Esophagus squamous epithelium (tissue), 5 donors: Measurements from ENCODE around the gene TOMM20. TPM values are rescaled to one million over a fixed set of nuclear protein-coding genes. Genes with fewer than 3 reads are reported as not detected.

Source experiments
- DNase-seq: peaks from one replicate; lab custom pipeline; 2025; lab: John Stamatoyannopoulos, UW
- H3K27ac ChIP-seq, 4 donors: fragments of 200-600 bp; sonication (generic); one replicate each; pipeline ENCODE4 v1.5.1; 2016 to 2019; ENCODE audit warnings: mild to moderate bottlenecking in 1 of 4
- H3K27me3 ChIP-seq, 4 donors: fragments of 200-600 bp; sonication (generic); 1 replicate in 3 of 4; 2 replicates in 1 of 4; pipeline versions ENCODE4 v1.5.1 to v1.6.0; 2017 to 2021; ENCODE audit warnings: antibody characterized with exemption in 1 of 4
- H3K36me3 ChIP-seq, 3 donors: fragments of 200-600 bp; sonication (generic); one replicate each; pipeline ENCODE4 v1.5.1; 2016 to 2019
- H3K4me1 ChIP-seq, 3 donors: fragments of 200-600 bp; sonication (generic); one replicate each; pipeline ENCODE4 v1.5.1; 2017 to 2019
- H3K4me3 ChIP-seq, 4 donors: fragments of 200-600 bp; sonication (generic); 1 replicate in 3 of 4; 2 replicates in 1 of 4; pipeline ENCODE4 v1.5.1; 2016 to 2019; ENCODE audit warnings: mild to moderate bottlenecking in 2 of 4, moderate library complexity in 1 of 4
- H3K9me3 ChIP-seq, 3 donors: fragments of 200-600 bp; sonication (generic); one replicate each; pipeline ENCODE4 v1.5.1; 2016 to 2019
- CTCF ChIP-seq, 6 experiments: fragments of 450-650 bp in 4 of 6; fragments of 200-600 bp in 2 of 6; sonication (generic) in 2 of 6; IDR thresholded peaks; one replicate each; pipeline ENCODE4 v1.5.1; 2016 to 2019; ENCODE audit warnings: antibody characterized with exemption in 6 of 6, mild to moderate bottlenecking in 4 of 6, moderate library complexity in 4 of 6
- POLR2A ChIP-seq, 4 donors: fragments of 450-650 bp; IDR thresholded peaks; one replicate each; pipeline ENCODE4 v1.6.1; 2017; ENCODE audit warnings: antibody characterized with exemption in 4 of 4, mild to moderate bottlenecking in 4 of 4, moderate library complexity in 3 of 4
- WGBS, 2 donors: methylation state at CpG; one replicate each; pipeline ENCODE4 v1.1.5; 2018; 5-methylcytosine and 5-hydroxymethylcytosine counted together
- intact Hi-C: fragments of 100-400 bp; cut with DNase I; formaldehyde crosslinking; loops from one replicate; pipeline ENCODE4 v1.15.0; 2022
- total RNA-seq, 4 donors: library from RNA; depleted of rRNA; stranded (reverse); fragments of >200 nt; gene quantifications; one replicate each; pipeline ENCODE4 v1.1.0, GENCODE V29; 2016
- donor health status: DM: yes; HTN: yes; CAD: no.

The TOMM20 gene
- total RNA-seq, 4 donors from 2014 or later, result 36.4 to 117 (median 84.1) TPM

GRCh38 chr1:235156740-235157139 is 28.1 kb upstream of the TOMM20 start:
- WGBS, 2 donors, result 75 to 78% methylated on average over 4 of the region's 4 CpGs
- H3K4me1 ChIP-seq, result peaks cover 6 to 48% (median 10%) of the 10 kb centered on the region in 3 donors
- no peak overlapping the region for H3K27ac ChIP-seq
- peaks cover 0 to 77% (median 27%) of the 10 kb centered on the region in 3 donors for H3K36me3 ChIP-seq
- no peaks in the 10 kb centered on the region for H3K27me3 ChIP-seq
- TF ChIP-seq CTCF (IDR thresholded peaks at IDR 0.05) (no peak), POLR2A (IDR thresholded peaks at IDR 0.05) (no peak)
- no peak overlapping the region for H3K4me3 ChIP-seq
- no peak for DNase-seq
- intact Hi-C loops, result no loop called here
- H3K9me3 ChIP-seq, result no peaks in the 10 kb centered on the region

- Histone ChIP-seq H3K27me3 (no peaks in the 10 kb centered on the region), H3K27ac (no peak overlapping the region), H3K4me1 (peaks cover 5 to 47% (median 8%) of the 10 kb centered on the region in 3 donors), H3K9me3 (no peaks in the 10 kb centered on the region), H3K4me3 (no peak overlapping the region), H3K36me3 (peaks cover 0 to 82% (median 29%) of the 10 kb centered on the region in 3 donors)
- TF ChIP-seq CTCF (IDR thresholded peaks at IDR 0.05) (no peak), POLR2A (IDR thresholded peaks at IDR 0.05) (no peak)
- 88 to 91% methylated on average over 3 of the region's 3 CpGs for WGBS, 2 donors
- no peak for DNase-seq
- intact Hi-C loops, result no loop called here
Observed at GRCh38 chr1:235156265-235156664, 27.6 kb upstream of the TOMM20 start.

GRCh38 chr1:235152235-235152634 is 23.6 kb upstream of the TOMM20 start:
- peaks cover 0 to 99% (median 36%) of the 10 kb centered on the region in 3 donors for H3K36me3 ChIP-seq
- intact Hi-C loops, result no loop called here
- TF ChIP-seq CTCF (IDR thresholded peaks at IDR 0.05) (no peak), POLR2A (IDR thresholded peaks at IDR 0.05) (no peak)
- DNase-seq, result no peak
- H3K27me3 ChIP-seq, result no peaks in the 10 kb centered on the region
- no peaks in the 10 kb centered on the region for H3K9me3 ChIP-seq
- no peak overlapping the region for H3K27ac ChIP-seq
- H3K4me1 ChIP-seq, result peaks cover 0 to 24% (median 0%) of the 10 kb centered on the region in 3 donors
- H3K4me3 ChIP-seq, result no peak overlapping the region

- 57 to 58% methylated on average over 2 of the region's 2 CpGs for WGBS, 2 donors
- no peak for TF ChIP-seq CTCF (IDR thresholded peaks at IDR 0.05)
- no peak for TF ChIP-seq POLR2A (IDR thresholded peaks at IDR 0.05)
- H3K27ac ChIP-seq, result no peak overlapping the region
- H3K27me3 ChIP-seq, result no peaks in the 10 kb centered on the region
- intact Hi-C loops, result no loop called here
- no peaks in the 10 kb centered on the region for H3K9me3 ChIP-seq
- peaks cover 0 to 99% (median 36%) of the 10 kb centered on the region in 3 donors for H3K36me3 ChIP-seq
- DNase-seq, result no peak
- peaks cover 0 to 12% (median 0%) of the 10 kb centered on the region in 3 donors for H3K4me1 ChIP-seq
- H3K4me3 ChIP-seq, result no peak overlapping the region
Observed at GRCh38 chr1:235151033-235151432, 22.4 kb upstream of the TOMM20 start.

GRCh38 chr1:235149824-235150223 is 21.2 kb upstream of the TOMM20 start:
- Histone ChIP-seq H3K36me3 (peaks cover 0 to 100% (median 42%) of the 10 kb centered on the region in 3 donors), H3K27ac (no peak overlapping the region), H3K9me3 (no peaks in the 10 kb centered on the region), H3K4me3 (no peak overlapping the region), H3K27me3 (no peaks in the 10 kb centered on the region), H3K4me1 (peaks cover 0 to 11% (median 0%) of the 10 kb centered on the region in 3 donors)
- TF ChIP-seq POLR2A (IDR thresholded peaks at IDR 0.05) (no peak), CTCF (IDR thresholded peaks at IDR 0.05) (no peak)
- 87 to 91% methylated on average over 5 to 9 of the region's 9 CpGs for WGBS, 2 donors
- intact Hi-C loops, result no loop called here
- no peak for DNase-seq
